ENCODE data around the gene OGFOD3.

GRCh38 chr17:82380860-82381702 is 37.3 kb downstream of the OGFOD3 start:
- TF ChIP-seq POLR2A (IDR thresholded peaks at IDR 0.05), result no peak
- TF ChIP-seq CTCF (IDR thresholded peaks at IDR 0.05), result no peak
